Activated CD8-positive, alpha-beta T cell treated with anti-CD3 and anti-CD28 coated beads for 36 hours (primary cell): ENCODE results near the gene TNS1. TPM values are rescaled to one million over a fixed set of nuclear protein-coding genes. Genes with fewer than 3 reads are reported as not detected.

Experiments used
- ATAC-seq: fragments of 200-7000 bp; cut with Tn5 transposase; one replicate; pipeline ENCODE4 v1.10.0; 2021; ENCODE audit warnings: mild to moderate bottlenecking, moderate library complexity
- CTCF ChIA-PET: fragments of 350-600 bp; sonication (Branson Sonifier 250); formaldehyde crosslinking; loops from one replicate; lab custom pipeline; 2021; ENCODE audit warnings: antibody characterized with exemption; lab: Charles Lee
- POLR2A ChIA-PET: fragments of 350-600 bp; sonication (Branson Sonifier 250); formaldehyde crosslinking; loops from one replicate; lab custom pipeline; 2021; ENCODE audit warnings: antibody characterized with exemption; lab: Charles Lee
- DNase-seq: peaks from one replicate; pipeline ENCODE4 v3.0.0-alpha.2; 2020
- H3K27ac Mint-ChIP-seq: one replicate; pipeline ENCODE4 v1.8.0; 2021; ENCODE audit warnings: mild to moderate bottlenecking, mixed read lengths
- H3K27me3 Mint-ChIP-seq: one replicate; pipeline ENCODE4 v1.8.0; 2021; ENCODE audit warnings: mixed read lengths
- H3K36me3 Mint-ChIP-seq: one replicate; pipeline ENCODE4 v1.8.0; 2021; ENCODE audit warnings: low read depth, mixed read lengths
- H3K4me1 Mint-ChIP-seq: one replicate; pipeline ENCODE4 v1.8.0; 2021; ENCODE audit warnings: low read depth, mixed read lengths
- H3K4me3 Mint-ChIP-seq: one replicate; pipeline ENCODE4 v1.8.0; 2021; ENCODE audit warnings: mild to moderate bottlenecking, moderate library complexity, mixed read lengths
- H3K9me3 Mint-ChIP-seq: one replicate; pipeline ENCODE4 v1.8.0; 2021; ENCODE audit warnings: mixed read lengths
- CTCF ChIP-seq: fragments of 200-600 bp; IDR thresholded peaks from one replicate; pipeline ENCODE4 v1.8.0; 2022; ENCODE audit warnings: antibody characterized with exemption, mild to moderate bottlenecking
- intact Hi-C: fragments of 100-400 bp; cut with micrococcal nuclease; formaldehyde crosslinking; loops from one replicate; pipeline ENCODE4 v1.10.0; 2022
- total RNA-seq, 2 experiments: library from RNA; stranded (reverse); gene quantifications; one replicate each; pipeline ENCODE4 v1.2.3, GENCODE V29; 2021

The TNS1 gene
- total RNA-seq, 2 experiments from 2014 or later, result 1.8 to 2.0 TPM

DNA sequence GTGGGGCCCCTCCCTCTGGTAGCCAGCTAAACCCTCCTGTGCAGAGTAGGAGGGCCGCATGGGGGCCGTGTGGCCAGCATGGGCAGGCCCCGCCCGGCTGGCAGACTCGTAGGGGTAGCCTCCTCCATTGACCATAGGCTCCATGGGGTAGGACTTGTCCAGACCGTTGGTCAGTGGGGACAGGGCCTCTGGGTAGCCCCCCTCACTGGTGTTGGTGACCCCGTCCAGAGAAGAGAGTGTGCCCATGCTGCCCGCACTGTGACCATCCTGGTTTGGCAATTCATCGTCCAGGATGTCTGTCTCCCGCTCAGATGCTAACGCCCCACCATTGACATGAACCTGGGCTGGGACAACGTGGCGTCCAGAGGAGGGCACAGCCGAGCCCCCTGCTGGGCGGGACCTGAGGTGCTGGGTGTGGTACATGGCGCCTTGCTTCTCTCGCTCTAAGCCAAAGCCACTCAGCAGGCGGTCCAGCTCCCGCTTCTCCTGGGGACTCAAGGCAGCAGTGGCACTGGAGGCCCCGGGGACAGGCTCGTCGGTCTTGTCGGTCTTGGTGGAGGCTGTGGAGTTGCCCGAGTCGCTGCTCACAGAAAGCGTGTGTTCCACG, 154.3 kb downstream of the TNS1 start:
- H3K36me3 Mint-ChIP-seq, result no peaks in the 10 kb centered on the region
- no peaks in the 10 kb centered on the region for H3K27me3 Mint-ChIP-seq
- ChIA-PET POLR2A (no interaction called here), CTCF (no interaction called here)
- no peak for TF ChIP-seq CTCF
- no peaks in the 10 kb centered on the region for H3K9me3 Mint-ChIP-seq
- ATAC-seq (no peak), DNase-seq (no peak)
- H3K4me1 Mint-ChIP-seq, result no peaks in the 10 kb centered on the region
- H3K4me3 Mint-ChIP-seq, result no peak overlapping the region
- intact Hi-C loops, result no loop called here
- H3K27ac Mint-ChIP-seq, result no peak overlapping the region

- H3K4me3 Mint-ChIP-seq, result no peak overlapping the region
- H3K4me1 Mint-ChIP-seq, result no peaks in the 10 kb centered on the region
- ChIA-PET POLR2A (no interaction called here), CTCF (no interaction called here)
- no peak for ATAC-seq
- no peak for TF ChIP-seq CTCF
- intact Hi-C loops, result no loop called here
- H3K27me3 Mint-ChIP-seq, result no peaks in the 10 kb centered on the region
- H3K9me3 Mint-ChIP-seq, result no peaks in the 10 kb centered on the region
- H3K36me3 Mint-ChIP-seq, result no peaks in the 10 kb centered on the region
- no peak overlapping the region for H3K27ac Mint-ChIP-seq
- DNase-seq, result no peak
These were observed 155.0 kb downstream of the TNS1 start for GRCh38 chr2:217847552-217848350.

- ChIA-PET CTCF (interaction anchor here (0.9 kb wide), 1 partner anchor 61 kb away, joined by 3 read pairs; no protein-coding TSS in a partner anchor), POLR2A (no interaction called here)
- no peak for TF ChIP-seq CTCF
- H3K9me3 Mint-ChIP-seq, result no peaks in the 10 kb centered on the region
- H3K27me3 Mint-ChIP-seq, result no peaks in the 10 kb centered on the region
- no peak overlapping the region for H3K27ac Mint-ChIP-seq
- intact Hi-C loops, result no loop called here
- no peaks in the 10 kb centered on the region for H3K36me3 Mint-ChIP-seq
- H3K4me1 Mint-ChIP-seq, result no peaks in the 10 kb centered on the region
- ATAC-seq (no peak), DNase-seq (no peak)
- H3K4me3 Mint-ChIP-seq, result no peak overlapping the region
These were observed 155.7 kb downstream of the TNS1 start for GRCh38 chr2:217847115-217847514.

- POLR2A ChIA-PET, result no interaction called here
- Mint-ChIP-seq H3K27ac (no peak overlapping the region), H3K27me3 (no peaks in the 10 kb centered on the region), H3K36me3 (no peaks in the 10 kb centered on the region), H3K4me3 (no peak overlapping the region), H3K9me3 (no peaks in the 10 kb centered on the region), H3K4me1 (no peaks in the 10 kb centered on the region)
- ATAC-seq, result no peak
- TF ChIP-seq CTCF, result no peak
- no peak for DNase-seq
- CTCF ChIA-PET, result interaction anchor here (0.9 to 1.1 kb wide), 2 partner anchors 61 to 148 kb away, joined by 3 read pairs; no protein-coding TSS in a partner anchor
- intact Hi-C loops, result no loop called here
These were observed 156.5 kb downstream of the TNS1 start for GRCh38 chr2:217846321-217846743.

DNA sequence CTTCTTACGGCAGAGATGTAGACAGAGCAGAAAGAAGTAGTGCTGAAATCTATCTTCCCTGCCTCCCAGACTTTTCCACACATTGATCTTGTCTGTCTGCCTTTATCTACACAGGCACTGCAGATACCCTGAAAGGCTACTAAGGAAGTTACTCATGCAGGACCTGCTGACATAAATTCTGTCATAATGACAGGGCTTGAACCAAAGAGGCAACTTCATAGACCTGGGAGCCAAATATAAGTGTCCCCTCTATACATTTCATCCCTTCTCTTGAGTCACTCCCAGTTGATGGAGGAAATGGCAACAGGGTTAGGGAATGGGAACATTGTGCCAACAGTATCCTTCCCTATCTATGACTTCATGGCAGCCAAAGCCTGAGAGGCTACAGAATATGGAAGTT, 157.5 kb downstream of the TNS1 start:
- no peak for TF ChIP-seq CTCF
- Mint-ChIP-seq H3K4me3 (no peak overlapping the region), H3K27me3 (no peaks in the 10 kb centered on the region), H3K9me3 (no peaks in the 10 kb centered on the region), H3K27ac (no peak overlapping the region), H3K4me1 (no peaks in the 10 kb centered on the region), H3K36me3 (no peaks in the 10 kb centered on the region)
- intact Hi-C loops, result no loop called here
- no peak for ATAC-seq
- ChIA-PET CTCF (no interaction called here), POLR2A (no interaction called here)
- no peak for DNase-seq
